Endothelial cell of umbilical vein (primary cell): ENCODE data around the gene KCNJ4. TPM values are rescaled to one million over a fixed set of nuclear protein-coding genes. Genes with fewer than 3 reads are reported as not detected.

Source experiments
- BruUV-seq: library from RNA; stranded (reverse); fragments of 400-500 nt; replicated peaks from 2 replicates; lab custom pipeline; 2021; lab: Mats Ljungman, UMichigan
- CTCF ChIA-PET: fragments of 300-600, 350-600 bp; sonication (Branson Sonifier 250); formaldehyde crosslinking; loops from one replicate; lab custom pipeline; 2021; ENCODE audit warnings: antibody characterized with exemption, inconsistent platforms; lab: Charles Lee
- POLR2A ChIA-PET: fragments of 300-600, 350-600 bp; sonication (Branson Sonifier 250); formaldehyde crosslinking; loops from one replicate; lab custom pipeline; 2021; ENCODE audit warnings: antibody characterized with exemption, inconsistent platforms; lab: Charles Lee
- DNase-seq: peaks from one replicate; pipeline ENCODE4 v3.0.0-alpha.2; 2011; ENCODE audit warnings: low read depth, low spot score
- FAIRE-seq: peaks from 2 replicates; lab custom pipeline; 2011; peaks lifted over from hg19 to GRCh38; lab: Jason Lieb, UNC
- H2AFZ ChIP-seq: 2 replicates; pipeline ENCODE4 v1.6.0; 2012; ENCODE audit warnings: low read depth, low read length, control low read depth, inconsistent platforms
- H3K27ac ChIP-seq: 2 replicates; pipeline ENCODE4 v1.5.1; 2011; ENCODE audit warnings: low read depth, mild to moderate bottlenecking, control low read depth, low read length, moderate library complexity; ENCODE audit not compliant: insufficient read depth
- H3K27me3 ChIP-seq, 2 experiments: 2 replicates each; pipeline versions ENCODE4 v1.6.0 to v1.6.1; 2011; ENCODE audit warnings: low read length in 2 of 2, mixed read lengths in 1 of 2; ENCODE audit not compliant: control insufficient read depth in 2 of 2, insufficient read depth in 2 of 2
- H3K36me3 ChIP-seq, 2 experiments: 2 replicates in 1 of 2; 3 replicates in 1 of 2; pipeline ENCODE4 v1.5.1; 2011; ENCODE audit warnings: low read length in 2 of 2, mild to moderate bottlenecking in 1 of 2, moderate library complexity in 1 of 2; ENCODE audit not compliant: control insufficient read depth in 2 of 2, insufficient read depth in 2 of 2; ENCODE audit errors: extremely low read depth in 1 of 2
- H3K4me1 ChIP-seq: 3 replicates; pipeline ENCODE4 v1.5.1; 2011; ENCODE audit warnings: mild to moderate bottlenecking, low read length; ENCODE audit not compliant: control insufficient read depth, insufficient read depth; ENCODE audit errors: extremely low read depth
- H3K4me2 ChIP-seq: 2 replicates; pipeline ENCODE4 v1.6.1; 2011; ENCODE audit warnings: low read length, control low read depth, mixed read lengths; ENCODE audit not compliant: insufficient read depth
- H3K4me3 ChIP-seq, 3 experiments: fragments of 200-600 bp in 1 of 3; sonication (generic), shearing (Covaris generic) in 1 of 3; replicated peaks in 1 of 3; 2 replicates each; pipeline ENCODE4 v1.5.1; 2011 to 2016; ENCODE audit warnings: control low read depth in 3 of 3, low read length in 3 of 3, mild to moderate bottlenecking in 2 of 3, inconsistent platforms in 1 of 3, low read depth in 1 of 3, moderate library complexity in 1 of 3; ENCODE audit not compliant: insufficient read depth in 1 of 3
- H3K79me2 ChIP-seq: 2 replicates; pipeline ENCODE4 v1.6.0; 2012; ENCODE audit warnings: low read length, inconsistent platforms; ENCODE audit not compliant: control insufficient read depth, insufficient read depth
- H3K9ac ChIP-seq: replicated peaks from 2 replicates; pipeline ENCODE3; 2011; ENCODE audit warnings: low read length, control low read depth; ENCODE audit not compliant: insufficient read depth; ENCODE audit errors: extremely low read depth
- H3K9me1 ChIP-seq: replicated peaks from 3 replicates; pipeline ENCODE4 v1.6.0; 2011; ENCODE audit warnings: mild to moderate bottlenecking, low read length; ENCODE audit not compliant: control insufficient read depth, insufficient read depth; ENCODE audit errors: extremely low read depth
- H3K9me3 ChIP-seq: replicated peaks from 2 replicates; pipeline ENCODE4 v1.5.1; 2012; ENCODE audit warnings: low read length, inconsistent platforms; ENCODE audit not compliant: control insufficient read depth, insufficient read depth
- H4K20me1 ChIP-seq: replicated peaks from 2 replicates; pipeline ENCODE3; 2011; ENCODE audit warnings: mild to moderate bottlenecking, low read length; ENCODE audit not compliant: control insufficient read depth, insufficient read depth; ENCODE audit errors: extremely low read depth
- CTCF ChIP-seq, 2 donors: IDR thresholded peaks; 1 replicate in 1 of 2; 2 replicates in 1 of 2; pipeline ENCODE4 v1.5.1; 2011; ENCODE audit warnings: low read length in 2 of 2, mild to moderate bottlenecking in 2 of 2, moderate library complexity in 2 of 2, control low read depth in 1 of 2, inconsistent platforms in 1 of 2, low read depth in 1 of 2; ENCODE audit not compliant: insufficient read depth in 1 of 2; ENCODE audit errors: extremely low read depth in 1 of 2
- EZH2 ChIP-seq: IDR thresholded peaks from 2 replicates; pipeline ENCODE4 v1.6.1; 2012; ENCODE audit warnings: borderline replicate concordance, low read depth, mild to moderate bottlenecking, moderate library complexity, low read length, inconsistent platforms; ENCODE audit not compliant: severe bottlenecking
- FOS ChIP-seq: IDR thresholded peaks from 2 replicates; pipeline ENCODE4 v1.6.1; 2011; ENCODE audit warnings: mild to moderate bottlenecking, low read length, moderate library complexity, borderline replicate concordance; ENCODE audit not compliant: insufficient read depth
- GATA2 ChIP-seq: IDR thresholded peaks from 2 replicates; pipeline ENCODE4 v1.7.0; 2011; ENCODE audit warnings: low read depth, mild to moderate bottlenecking, moderate library complexity, mixed read lengths, low read length; ENCODE audit not compliant: insufficient read length, insufficient read depth
- JUN ChIP-seq: IDR thresholded peaks from 2 replicates; pipeline ENCODE4 v1.6.1; 2011; ENCODE audit warnings: borderline replicate concordance, low read depth; ENCODE audit not compliant: insufficient read length, insufficient read depth
- MAX ChIP-seq: IDR thresholded peaks from 2 replicates; pipeline ENCODE4 v1.6.1; 2011; ENCODE audit not compliant: insufficient read depth, insufficient read length
- MYC ChIP-seq: IDR thresholded peaks from one replicate; pipeline ENCODE4 v1.6.1; 2011; ENCODE audit warnings: mild to moderate bottlenecking, low read depth, low read length
- POLR2A ChIP-seq: IDR thresholded peaks from 2 replicates; pipeline ENCODE4 v1.6.1; 2012; ENCODE audit warnings: low read depth, mild to moderate bottlenecking, control low read depth, low read length
- POLR2AphosphoS5 ChIP-seq: IDR thresholded peaks from 2 replicates; pipeline ENCODE4 v1.6.1; 2012; ENCODE audit warnings: low read depth, mild to moderate bottlenecking, control low read depth, low read length, moderate library complexity; ENCODE audit not compliant: insufficient read depth
- dilution Hi-C: fragments of 300-500 bp; cut with MboI; formaldehyde crosslinking; loops from one replicate; pipeline ENCODE4 v1.15.0; 2019; ENCODE audit warnings: low sequenced_read_pairs; ENCODE audit not compliant: extremely low pct_ligation_motif_present
- intact Hi-C: fragments of 100-400 bp; cut with micrococcal nuclease; formaldehyde crosslinking; loops from one replicate; pipeline ENCODE4 v1.10.0; 2022
- polyA plus RNA-seq, 4 experiments: library from polyadenylated mRNA; depleted of rRNA in 3 of 4; stranded (reverse) in 3 of 4; unstranded in 1 of 4; fragments of >200 nt; gene quantifications; 2 replicates each; pipeline versions ENCODE4 v1.2.1 to v1.2.3, GENCODE V29; 2011 to 2012; ENCODE audit warnings: missing spikeins in 1 of 4
- total RNA-seq: library from RNA; stranded (reverse); gene quantifications from 2 replicates; pipeline ENCODE4 v1.2.3, GENCODE V29; 2021

The KCNJ4 gene
- total and polyA plus RNA-seq, 2 donors (not counting 3 experiments of a cell fraction or from before 2014, with no cell fraction given) = not detected

DNA sequence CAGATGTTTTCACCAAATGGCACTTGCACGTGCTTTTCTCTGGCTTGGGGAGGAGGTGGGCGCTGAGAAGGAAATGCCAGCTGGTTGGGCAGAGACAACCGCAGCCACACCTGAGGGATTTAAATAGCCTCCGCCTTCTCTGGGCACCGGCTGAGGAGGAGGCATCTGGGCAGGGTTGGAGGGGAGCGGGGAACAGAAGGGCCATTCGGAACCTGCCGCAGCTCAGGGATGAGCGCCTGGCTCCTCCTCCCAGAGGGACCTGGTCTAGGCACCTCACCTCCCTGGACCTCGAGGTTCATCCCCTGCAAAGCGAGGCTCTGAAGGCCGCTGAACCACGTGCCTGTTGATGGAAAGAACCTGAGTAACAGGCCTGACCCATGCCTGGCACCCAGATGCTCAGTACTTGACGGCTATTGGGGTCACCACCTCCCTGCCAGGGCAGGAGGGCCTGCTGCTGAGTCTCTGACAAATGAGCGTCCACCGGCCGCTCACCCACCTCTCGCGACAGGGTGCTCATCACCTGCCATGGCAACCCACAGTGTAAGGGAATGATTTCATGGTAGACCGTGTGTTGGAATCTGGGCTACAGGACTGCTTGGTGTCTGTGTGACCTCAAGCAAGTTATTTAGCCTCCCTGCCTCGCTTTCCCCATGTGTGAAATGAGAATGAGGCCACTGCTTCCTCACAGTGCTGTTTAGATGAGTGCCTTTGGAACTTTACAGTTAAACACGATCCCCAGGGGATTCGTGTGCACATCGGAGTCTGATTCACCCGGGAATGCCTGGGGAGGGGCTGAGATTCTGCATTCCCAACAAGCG, 10.9 kb upstream of the KCNJ4 start:
- Histone ChIP-seq H2AFZ (no peak overlapping the region), H3K27me3 (peaks cover 6 to 7% of the 10 kb centered on the region in 2 experiments), H3K4me2 (no peak overlapping the region), H4K20me1 (no peaks in the 10 kb centered on the region), H3K9me1 (no peaks in the 10 kb centered on the region), H3K9me3 (no peaks in the 10 kb centered on the region), H3K4me1 (peaks cover 13% of the 10 kb centered on the region), H3K79me2 (peaks cover 2% of the 10 kb centered on the region), H3K27ac (no peak overlapping the region), H3K4me3 (no peak overlapping the region), H3K36me3 (no peaks in the 10 kb centered on the region), H3K9ac (no peak overlapping the region)
- ChIA-PET POLR2A (no interaction called here), CTCF (no interaction called here)
- no TSS peak for BruUV-seq
- DNase-seq = no peak
- no peak for FAIRE-seq
- intact Hi-C loops = no loop called here
- dilution Hi-C loops = no loop called here
- TF ChIP-seq POLR2AphosphoS5 = no peak
- no peak for TF ChIP-seq EZH2
- TF ChIP-seq GATA2 = no peak
- no peak for TF ChIP-seq POLR2A
- no peak for TF ChIP-seq MYC
- TF ChIP-seq FOS = no peak
- no peak for TF ChIP-seq MAX
- TF ChIP-seq CTCF (IDR thresholded peaks at IDR 0.05; ENCODE audit: extremely low read depth in 1 of 2, insufficient read depth in 1 of 2, low read depth in 1 of 2, low read length in 2 of 2) = no peak
- no peak for TF ChIP-seq JUN
